GM19467 (cell line): Measurements from ENCODE around the gene PHF2.
"Not testable (repeated sequence)": the region's sequence is repeated elsewhere in the genome, so short reads cannot be mapped to it uniquely, and the experiment has no call there.

ENCODE experiments used
- ATAC-seq: cut with Tn5 transposase; IDR thresholded peaks from one replicate; pipeline ENCODE4 v1.9.1; 2021; ENCODE audit warnings: mild to moderate bottlenecking, moderate library complexity; ENCODE audit not compliant: unreplicated experiment

The PHF2 gene

GRCh38 chr9:93662952-93663572, 86.7 kb downstream of the PHF2 start:
- no peak for ATAC-seq

DNA sequence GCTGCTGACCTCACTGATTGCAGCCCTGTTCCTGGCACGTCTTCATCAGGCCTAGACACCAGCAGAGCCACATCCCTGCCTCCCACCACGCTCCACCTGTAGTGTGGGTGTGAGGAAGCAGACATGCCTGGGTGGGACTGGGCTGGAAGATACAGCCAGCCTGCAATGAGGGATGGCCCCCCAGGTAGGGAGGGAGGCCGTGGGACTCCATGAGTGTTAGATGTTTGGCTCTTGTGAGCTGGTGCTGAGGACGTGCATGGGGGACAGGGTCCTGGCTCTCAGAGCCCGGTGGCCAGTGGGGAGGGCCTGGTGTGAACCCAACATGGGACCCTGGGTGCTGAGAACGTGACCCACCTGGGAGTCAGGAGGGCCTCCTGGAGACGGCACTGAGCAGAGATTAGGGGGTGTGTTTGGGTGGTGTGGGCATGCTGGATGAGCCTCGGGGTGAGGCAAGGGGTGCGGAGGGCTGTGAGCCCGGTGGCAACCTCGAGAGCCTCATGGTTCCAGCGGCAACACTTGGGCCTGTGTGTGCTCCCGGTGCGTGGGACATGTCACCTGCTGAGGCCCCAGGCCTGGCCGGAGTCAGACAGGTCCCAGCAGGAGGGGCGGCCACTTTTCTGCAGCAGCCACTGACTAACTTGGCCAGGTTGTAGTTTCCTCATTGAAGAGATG, 87.6 kb downstream of the PHF2 start:
- ATAC-seq: no peak

- no peak for ATAC-seq
Measured at GRCh38 chr9:93664549-93665120, 88.3 kb downstream of the PHF2 start.

GRCh38 chr9:93665128-93665636, 88.8 kb downstream of the PHF2 start:
- no peak for ATAC-seq

DNA sequence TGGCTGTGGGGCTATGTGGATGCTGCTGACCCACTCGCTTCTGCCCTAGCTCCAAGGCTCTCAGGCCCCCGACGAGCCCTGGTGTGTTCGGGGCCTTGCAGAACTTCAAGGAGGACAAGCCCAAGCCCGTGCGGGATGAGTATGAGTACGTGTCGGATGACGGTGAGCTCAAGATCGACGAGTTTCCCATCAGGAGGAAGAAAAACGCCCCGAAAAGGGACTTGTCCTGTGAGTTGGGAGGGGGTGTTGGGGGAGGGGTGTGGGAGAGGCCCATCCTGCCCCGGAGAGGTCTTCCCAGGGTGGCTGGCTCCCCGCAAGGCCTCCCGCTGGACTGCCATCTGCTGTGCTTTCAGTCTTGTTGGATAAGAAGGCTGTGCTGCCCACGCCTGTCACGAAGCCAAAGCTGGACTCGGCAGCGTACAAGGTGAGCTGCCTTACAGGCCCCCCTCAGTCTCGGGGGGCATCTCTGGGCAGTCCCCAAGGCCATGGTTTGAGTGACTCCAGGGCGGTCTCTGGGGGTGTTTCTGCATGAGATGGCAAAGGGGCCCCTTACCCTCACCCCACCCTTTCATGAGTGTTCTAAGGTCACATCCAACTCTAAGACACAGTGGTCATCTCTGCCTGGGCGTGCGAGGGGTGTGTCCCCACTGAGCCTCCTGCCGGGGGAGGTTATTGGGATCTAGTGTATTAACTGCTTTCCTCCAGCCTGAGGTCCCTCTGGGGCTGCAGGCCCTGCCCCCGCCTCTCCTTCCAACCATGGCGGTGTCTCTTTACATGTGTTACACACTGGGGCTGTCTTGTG, 89.5 kb downstream of the PHF2 start:
- no peak for ATAC-seq

DNA sequence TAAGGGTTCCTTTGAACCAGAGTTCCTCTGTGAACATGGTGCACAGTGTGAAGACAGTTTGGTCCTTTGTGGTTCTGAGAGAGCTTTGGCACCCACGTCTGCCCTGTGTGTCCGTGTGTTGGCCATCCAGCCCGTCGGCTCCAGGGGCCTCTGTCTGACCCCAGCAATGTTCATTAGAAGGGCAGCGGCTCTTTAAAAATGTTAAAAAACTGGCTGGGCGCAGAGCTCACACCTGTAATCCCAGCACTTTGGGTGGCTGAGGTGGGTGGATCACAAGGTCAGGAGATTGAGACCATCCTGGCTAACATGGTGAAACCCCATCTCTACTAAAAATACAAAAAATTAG, 90.0 kb downstream of the PHF2 start:
- not testable (repeated sequence) for ATAC-seq

GRCh38 chr9:93667006-93667405, 90.6 kb downstream of the PHF2 start:
- ATAC-seq: no peak

- ATAC-seq: no peak
Measured at GRCh38 chr9:93667627-93668026, 91.2 kb downstream of the PHF2 start.

DNA sequence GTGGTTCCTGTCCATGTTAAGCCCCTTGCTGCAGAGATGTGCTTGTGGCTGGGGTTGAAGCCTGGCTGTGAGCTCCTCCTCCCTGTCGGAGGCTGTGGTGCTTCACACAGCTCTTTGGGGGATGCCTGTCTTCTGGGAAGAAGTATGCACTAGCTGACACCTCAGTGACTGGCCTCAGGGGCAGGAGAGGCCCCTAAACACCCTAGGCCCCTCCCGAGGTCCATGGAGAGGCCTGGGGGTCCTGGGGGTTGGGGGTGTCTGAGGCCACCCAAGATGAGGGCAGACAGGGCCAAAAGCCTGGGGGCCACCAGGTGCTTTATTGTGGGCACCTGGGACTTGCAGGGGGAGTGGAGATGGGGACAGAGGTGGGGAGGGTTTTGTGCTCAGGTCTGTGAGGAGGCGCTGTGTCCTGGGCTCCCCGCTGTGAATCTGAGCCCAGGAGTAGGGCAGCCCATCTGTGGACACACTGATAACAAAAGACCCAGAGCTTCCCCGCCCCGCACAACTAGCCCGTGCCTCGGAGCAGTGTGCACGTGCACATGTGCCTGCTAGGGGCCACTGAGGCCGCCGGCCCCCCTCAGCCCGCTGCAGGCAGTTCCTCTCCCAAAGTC, 92.0 kb downstream of the PHF2 start:
- ATAC-seq: no peak

DNA sequence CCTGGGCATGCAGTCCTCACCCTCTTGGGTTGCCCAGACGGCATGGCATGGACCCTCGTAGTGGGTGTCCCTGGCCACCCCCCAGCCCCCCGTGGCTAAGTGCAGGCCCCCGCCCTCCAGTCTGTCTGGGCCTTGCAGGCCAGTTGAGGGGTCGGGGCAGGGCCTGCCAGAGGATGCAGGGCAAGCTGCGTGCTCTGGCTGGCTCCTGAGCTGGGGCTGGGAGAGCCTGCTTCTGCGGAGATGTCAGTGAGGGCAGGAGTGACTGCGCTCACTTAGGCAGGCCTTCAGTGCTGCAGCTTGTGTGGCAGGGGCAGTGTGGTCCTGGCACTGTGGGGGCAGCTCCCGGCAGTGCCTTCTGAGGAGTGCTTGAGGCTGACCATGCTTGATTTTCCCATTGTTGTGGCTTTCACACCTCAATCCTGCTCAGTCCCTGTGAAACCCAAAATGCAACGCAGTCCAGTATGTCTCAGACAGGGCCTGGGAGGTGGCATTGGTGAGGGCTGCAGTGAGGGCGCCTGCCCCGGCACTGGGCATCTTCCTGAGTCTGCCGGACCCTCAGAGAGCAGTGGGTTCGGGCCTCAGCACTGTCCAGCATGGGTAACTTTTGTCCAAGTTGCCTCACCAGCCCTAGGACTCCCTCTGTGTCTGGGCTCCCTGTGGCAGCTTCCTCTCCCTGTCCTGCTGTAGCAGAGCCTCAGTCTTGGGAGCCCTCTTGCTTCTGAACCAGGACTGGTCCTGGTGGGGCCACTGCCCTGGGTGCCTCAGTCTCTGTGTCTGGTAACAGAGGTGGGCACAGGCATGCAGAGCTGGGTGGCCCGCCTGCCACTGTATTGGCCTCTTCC, 93.0 kb downstream of the PHF2 start:
- no peak for ATAC-seq

DNA sequence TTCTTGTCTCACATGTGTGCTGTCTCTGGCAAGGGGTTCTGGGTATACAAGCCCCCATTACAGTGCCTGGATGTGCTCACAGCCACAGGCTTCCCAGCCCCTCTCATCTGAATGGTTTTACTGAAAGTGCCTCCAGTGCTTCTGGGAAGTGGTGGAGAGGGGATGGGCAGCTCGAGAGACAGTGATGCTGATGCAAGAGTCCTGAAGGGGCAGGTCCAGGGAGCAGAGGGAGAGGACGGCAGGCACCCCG, 93.5 kb downstream of the PHF2 start:
- ATAC-seq: no peak

- no peak for ATAC-seq
Measured at GRCh38 chr9:93670208-93671019, 94.0 kb downstream of the PHF2 start.

DNA sequence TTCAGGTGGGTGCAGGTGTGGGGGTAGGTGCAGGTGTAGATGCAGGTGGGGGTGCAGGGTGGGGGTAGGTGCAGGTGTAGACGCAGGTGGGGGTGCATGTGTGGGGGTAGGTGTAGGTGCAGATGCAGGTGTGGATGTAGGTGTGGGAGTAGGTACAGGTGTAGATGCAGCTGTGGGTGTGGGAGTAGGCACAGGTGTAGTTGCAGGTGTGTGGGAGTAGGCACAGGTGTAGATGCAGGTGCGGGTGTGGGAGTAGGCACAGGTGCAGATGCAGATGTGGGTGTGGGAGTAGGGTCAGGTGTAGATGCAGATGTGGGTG, 94.6 kb downstream of the PHF2 start:
- ATAC-seq: no peak

DNA sequence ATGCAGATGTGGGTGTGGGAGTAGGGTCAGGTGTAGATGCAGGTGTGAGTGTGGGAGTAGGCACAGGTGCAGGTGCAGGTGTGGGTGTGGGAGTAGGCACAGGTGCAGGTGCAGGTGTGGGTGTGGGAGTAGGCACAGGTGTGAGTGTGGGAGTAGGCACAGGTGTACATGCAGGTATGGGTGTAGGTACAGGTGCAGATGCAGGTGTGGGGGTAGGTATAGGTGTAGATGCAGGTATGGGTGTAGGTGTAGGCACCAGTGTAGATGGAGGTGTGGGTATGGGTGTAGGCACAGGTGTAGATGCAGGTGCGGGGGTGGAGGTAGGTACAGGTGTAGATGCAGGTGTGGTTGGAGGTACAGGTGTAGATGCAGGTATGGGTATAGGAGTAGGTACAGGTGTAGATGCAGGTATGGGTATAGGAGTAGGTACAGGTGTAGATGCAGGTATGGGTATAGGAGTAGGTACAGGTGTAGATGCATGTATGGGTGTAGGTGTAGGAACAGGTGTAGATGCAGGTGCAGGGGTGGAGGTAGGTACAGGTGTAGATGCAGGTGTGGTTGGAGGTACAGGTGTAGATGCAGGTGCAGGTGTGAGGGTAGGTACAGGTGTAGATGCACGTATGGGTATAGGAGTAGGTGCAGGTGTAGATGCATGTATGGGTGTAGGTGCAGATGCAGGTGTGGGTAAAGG, 96.1 kb downstream of the PHF2 start:
- ATAC-seq: not testable (repeated sequence)

GRCh38 chr9:93673021-93673838, 96.8 kb downstream of the PHF2 start:
- no peak for ATAC-seq

DNA sequence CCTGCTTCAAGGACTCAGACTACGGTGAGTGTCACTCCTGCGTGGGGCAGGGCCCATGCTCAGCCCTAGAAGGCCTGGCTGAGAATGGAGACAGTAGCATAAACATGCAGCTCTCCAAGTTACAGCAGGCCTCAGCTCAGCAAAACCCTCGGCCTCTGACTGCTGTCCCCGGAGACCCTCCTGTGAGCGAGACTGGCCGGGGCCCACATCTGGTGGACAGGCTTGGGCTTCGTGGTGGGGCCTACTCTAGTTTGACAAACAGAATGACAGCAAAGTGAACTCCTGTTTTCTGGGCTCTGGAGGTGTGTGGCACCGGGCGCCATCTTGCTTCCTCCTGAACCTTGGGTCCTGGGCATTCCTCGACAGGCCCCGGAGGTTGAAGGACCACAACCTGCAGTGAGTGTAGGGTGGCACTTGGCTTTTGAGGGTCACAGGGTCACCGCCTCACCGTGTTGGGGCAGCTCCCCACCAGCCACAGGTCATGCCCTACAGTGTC, 97.5 kb downstream of the PHF2 start:
- ATAC-seq: no peak

DNA sequence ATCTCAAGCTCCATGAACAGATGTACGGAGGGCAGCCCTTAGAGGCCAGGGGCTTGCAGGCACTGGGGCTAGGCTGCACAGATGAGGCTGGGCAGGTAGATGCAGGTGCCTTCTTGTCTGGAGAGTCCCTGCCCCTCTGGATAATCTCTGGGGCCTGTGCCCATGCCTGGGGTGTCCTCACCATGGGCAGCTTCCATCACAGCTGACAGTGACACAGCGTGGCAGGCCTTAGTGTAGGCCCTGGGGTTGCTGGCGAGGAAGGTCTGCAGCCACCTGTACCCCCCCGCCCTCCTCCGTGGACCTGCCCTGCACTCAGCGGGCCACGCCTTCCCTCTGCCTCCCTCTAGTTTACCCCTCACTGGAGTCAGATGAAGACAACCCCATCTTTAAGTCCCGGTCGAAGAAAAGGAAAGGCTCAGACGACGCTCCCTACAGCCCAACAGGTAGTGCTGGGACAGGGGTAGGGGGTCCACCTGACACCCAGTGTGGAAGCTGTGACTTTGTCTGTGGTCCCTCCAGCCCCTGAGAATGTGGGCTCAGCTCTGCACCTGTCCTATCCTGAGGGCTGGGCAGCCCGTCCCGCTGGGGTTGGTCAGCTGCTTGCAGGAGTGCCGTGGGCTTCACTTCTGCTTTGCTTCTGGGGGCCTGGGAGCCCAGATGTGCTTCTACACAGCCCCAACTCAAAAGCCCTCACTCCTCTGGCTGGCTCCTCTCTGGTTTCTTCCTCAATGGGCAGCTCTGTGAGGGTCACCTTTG, 98.4 kb downstream of the PHF2 start:
- ATAC-seq: no peak
